Measurements from ENCODE around the gene PKNOX2.

Gene PKNOX2

GRCh38 chr11:125270711-125271110 lies 106.2 kb downstream of the PKNOX2 start:
- Histone ChIP-seq H3K36me3 (ENCODE audit: insufficient read depth, low read length) (no peaks in the 10 kb centered on the region), H3K27ac (ENCODE audit: low read depth, low read length) (no peak overlapping the region)

DNA sequence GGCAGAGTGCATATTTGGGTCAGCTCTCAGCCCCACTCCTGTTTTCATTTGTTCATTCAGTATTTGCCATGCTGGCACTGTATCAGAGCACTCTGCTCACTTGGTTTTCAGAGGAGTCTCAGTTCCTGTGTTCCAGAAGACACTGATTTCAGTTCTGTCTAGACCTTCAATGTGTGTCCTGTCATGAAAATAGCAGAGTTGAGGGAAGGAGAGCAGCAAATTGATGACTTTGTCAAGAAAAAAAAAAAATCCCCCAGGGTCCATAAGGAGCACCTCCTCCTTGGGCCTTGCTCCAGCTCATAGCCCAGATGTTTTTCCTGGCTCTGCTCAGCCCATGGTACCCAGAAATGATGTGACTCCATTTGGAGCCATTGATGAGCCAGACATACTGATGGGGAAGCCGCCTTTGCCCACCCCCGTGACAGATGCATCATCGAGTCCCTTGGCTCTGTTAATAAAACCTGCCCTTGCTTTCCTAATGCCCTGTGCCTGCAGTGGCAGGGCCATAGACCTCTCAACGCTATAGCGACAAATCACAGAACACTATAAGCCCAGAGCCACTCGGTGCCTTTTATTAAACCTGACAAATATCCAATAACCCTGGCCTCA lies 107.0 kb downstream of the PKNOX2 start:
- Histone ChIP-seq H3K36me3 (ENCODE audit: insufficient read depth, low read length) (no peaks in the 10 kb centered on the region), H3K27me3 (ENCODE audit: control insufficient read depth in 1 of 2, insufficient read depth in 2 of 2, low read length in 2 of 2) (no peaks in the 10 kb centered on the region), H3K9ac (ENCODE audit: low read length) (no peak overlapping the region), H3K27ac (ENCODE audit: low read depth, low read length) (no peak overlapping the region), H3K9me3 (ENCODE audit: low read length) (no peaks in the 10 kb centered on the region), H3K4me1 (ENCODE audit: insufficient read depth, low read length) (no peaks in the 10 kb centered on the region), H3K4me3 (ENCODE audit: low read depth in 1 of 2, low read length in 2 of 2) (no peak overlapping the region)

More at GRCh38 chr11:125270711-125271110, 106.2 kb downstream of the PKNOX2 start:
- Histone ChIP-seq H3K4me3 (ENCODE audit: low read depth in 1 of 2, low read length in 2 of 2) (no peak overlapping the region), H3K27me3 (ENCODE audit: control insufficient read depth in 1 of 2, insufficient read depth in 2 of 2, low read length in 2 of 2) (no peaks in the 10 kb centered on the region), H3K9ac (ENCODE audit: low read length) (no peak overlapping the region), H3K4me1 (ENCODE audit: insufficient read depth, low read length) (no peaks in the 10 kb centered on the region), H3K9me3 (ENCODE audit: low read length) (no peaks in the 10 kb centered on the region)

DNA sequence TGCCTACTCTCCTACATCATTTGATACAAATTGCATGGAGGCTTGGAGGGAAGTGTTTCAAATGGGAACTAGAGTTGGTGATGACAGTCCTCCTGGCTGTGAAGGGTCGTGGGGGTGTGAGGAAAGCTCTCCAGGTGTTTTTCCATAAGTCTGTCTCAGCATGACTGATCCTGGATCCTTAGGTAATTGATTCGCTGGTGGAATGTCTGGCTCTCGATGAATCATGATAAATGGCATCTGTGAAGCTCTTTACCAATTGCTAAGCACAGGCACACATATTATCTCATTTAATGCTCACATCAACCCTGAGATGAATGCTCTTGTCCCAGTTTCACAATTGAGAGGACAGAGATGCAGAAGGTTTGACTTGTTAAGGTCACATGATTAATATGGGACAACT lies 107.5 kb downstream of the PKNOX2 start:
- H3K27ac ChIP-seq (ENCODE audit: low read depth, low read length): no peak overlapping the region
- no peak overlapping the region for H3K4me3 ChIP-seq (ENCODE audit: low read depth in 1 of 2, low read length in 2 of 2)
- no peaks in the 10 kb centered on the region for H3K36me3 ChIP-seq (ENCODE audit: insufficient read depth, low read length)
- no peaks in the 10 kb centered on the region for H3K27me3 ChIP-seq (ENCODE audit: control insufficient read depth in 1 of 2, insufficient read depth in 2 of 2, low read length in 2 of 2)
- H3K9me3 ChIP-seq (ENCODE audit: low read length): no peaks in the 10 kb centered on the region
- H3K9ac ChIP-seq (ENCODE audit: low read length): no peak overlapping the region
- H3K4me1 ChIP-seq (ENCODE audit: insufficient read depth, low read length): no peaks in the 10 kb centered on the region

GRCh38 chr11:125272821-125273220 lies 108.3 kb downstream of the PKNOX2 start:
- Histone ChIP-seq H3K9me3 (ENCODE audit: low read length) (no peaks in the 10 kb centered on the region), H3K36me3 (ENCODE audit: insufficient read depth, low read length) (no peaks in the 10 kb centered on the region), H3K4me1 (ENCODE audit: insufficient read depth, low read length) (no peaks in the 10 kb centered on the region), H3K9ac (ENCODE audit: low read length) (no peak overlapping the region), H3K4me3 (ENCODE audit: low read depth in 1 of 2, low read length in 2 of 2) (no peak overlapping the region), H3K27me3 (ENCODE audit: control insufficient read depth in 1 of 2, insufficient read depth in 2 of 2, low read length in 2 of 2) (no peaks in the 10 kb centered on the region), H3K27ac (ENCODE audit: low read depth, low read length) (no peak overlapping the region)

GRCh38 chr11:125273519-125274000 lies 109.0 kb downstream of the PKNOX2 start:
- Histone ChIP-seq H3K27ac (ENCODE audit: low read depth, low read length) (no peak overlapping the region), H3K9me3 (ENCODE audit: low read length) (no peaks in the 10 kb centered on the region), H3K4me3 (ENCODE audit: low read depth in 1 of 2, low read length in 2 of 2) (no peak overlapping the region), H3K27me3 (ENCODE audit: control insufficient read depth in 1 of 2, insufficient read depth in 2 of 2, low read length in 2 of 2) (no peaks in the 10 kb centered on the region), H3K36me3 (ENCODE audit: insufficient read depth, low read length) (no peaks in the 10 kb centered on the region), H3K9ac (ENCODE audit: low read length) (no peak overlapping the region), H3K4me1 (ENCODE audit: insufficient read depth, low read length) (no peaks in the 10 kb centered on the region)

- no peak overlapping the region for H3K9ac ChIP-seq (ENCODE audit: low read length)
- H3K27ac ChIP-seq (ENCODE audit: low read depth, low read length): no peak overlapping the region
- H3K4me1 ChIP-seq (ENCODE audit: insufficient read depth, low read length): no peaks in the 10 kb centered on the region
- H3K4me3 ChIP-seq (ENCODE audit: low read depth in 1 of 2, low read length in 2 of 2): no peak overlapping the region
- H3K27me3 ChIP-seq (ENCODE audit: control insufficient read depth in 1 of 2, insufficient read depth in 2 of 2, low read length in 2 of 2): no peaks in the 10 kb centered on the region
- no peaks in the 10 kb centered on the region for H3K9me3 ChIP-seq (ENCODE audit: low read length)
- no peaks in the 10 kb centered on the region for H3K36me3 ChIP-seq (ENCODE audit: insufficient read depth, low read length)
These were observed 109.8 kb downstream of the PKNOX2 start for GRCh38 chr11:125274309-125274708.

- H3K36me3 ChIP-seq (ENCODE audit: insufficient read depth, low read length): no peaks in the 10 kb centered on the region
- H3K9ac ChIP-seq (ENCODE audit: low read length): no peak overlapping the region
- H3K4me1 ChIP-seq (ENCODE audit: insufficient read depth, low read length): no peaks in the 10 kb centered on the region
- no peaks in the 10 kb centered on the region for H3K9me3 ChIP-seq (ENCODE audit: low read length)
- no peak overlapping the region for H3K4me3 ChIP-seq (ENCODE audit: low read depth in 1 of 2, low read length in 2 of 2)
- no peaks in the 10 kb centered on the region for H3K27me3 ChIP-seq (ENCODE audit: control insufficient read depth in 1 of 2, insufficient read depth in 2 of 2, low read length in 2 of 2)
- no peak overlapping the region for H3K27ac ChIP-seq (ENCODE audit: low read depth, low read length)
These were observed 110.2 kb downstream of the PKNOX2 start for GRCh38 chr11:125274774-125275173.

DNA sequence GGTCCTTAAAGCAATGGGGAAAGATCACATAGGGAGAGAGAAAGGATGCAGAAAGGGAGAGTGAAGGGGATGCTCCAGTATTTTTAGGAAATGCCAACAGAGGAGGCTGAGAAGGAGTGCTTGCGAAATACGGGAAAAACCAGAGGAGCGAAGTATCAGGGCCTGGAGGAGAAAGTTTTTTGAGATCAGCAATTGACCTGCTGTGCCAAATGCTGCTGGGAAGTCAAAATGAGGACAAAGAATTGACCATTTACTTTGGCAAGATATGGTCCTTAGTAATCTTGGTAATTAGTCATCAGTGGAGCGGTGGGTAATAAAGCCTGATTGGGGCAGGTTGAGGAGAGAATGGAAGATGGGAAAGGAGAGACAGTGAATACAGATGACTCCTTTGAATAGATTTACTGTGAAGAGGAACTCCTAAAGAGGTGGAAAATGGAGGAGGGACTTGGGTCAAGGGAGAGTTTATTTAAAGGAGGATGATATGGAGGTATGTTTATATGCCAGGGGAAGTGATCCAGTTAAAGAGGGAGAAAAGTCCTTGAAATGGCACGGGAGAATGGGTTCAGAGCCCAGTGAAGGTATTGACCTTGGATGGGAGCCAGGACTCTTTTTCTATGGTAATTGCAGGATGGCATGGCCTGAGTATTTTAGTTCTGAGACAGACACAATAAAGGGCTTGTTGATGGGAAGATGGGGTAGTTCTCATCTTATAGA lies 111.5 kb downstream of the PKNOX2 start:
- no peak overlapping the region for H3K27ac ChIP-seq (ENCODE audit: low read depth, low read length)

DNA sequence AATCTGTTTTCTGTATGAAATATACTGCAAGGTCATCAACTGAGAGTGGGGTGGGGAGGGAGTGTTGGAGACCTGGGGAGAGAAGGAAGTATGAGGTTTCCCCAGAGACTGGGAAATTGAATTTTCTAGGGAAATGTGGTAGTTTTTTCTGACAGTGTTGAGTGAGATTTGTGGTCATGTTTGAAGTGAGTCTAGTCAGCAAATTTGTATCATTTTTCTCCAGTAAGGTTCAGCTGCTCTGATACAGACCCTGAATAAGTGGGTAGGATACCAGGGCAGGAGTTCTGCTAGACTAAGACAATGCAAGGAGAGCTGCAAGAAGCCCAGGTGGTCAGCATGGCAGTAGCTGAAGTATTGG lies 112.0 kb downstream of the PKNOX2 start:
- no peaks in the 10 kb centered on the region for H3K36me3 ChIP-seq (ENCODE audit: insufficient read depth, low read length)
- H3K9me3 ChIP-seq (ENCODE audit: low read length): no peaks in the 10 kb centered on the region
- no peak overlapping the region for H3K9ac ChIP-seq (ENCODE audit: low read length)
- H3K4me3 ChIP-seq (ENCODE audit: low read depth in 1 of 2, low read length in 2 of 2): no peak overlapping the region
- H3K27ac ChIP-seq (ENCODE audit: low read depth, low read length): no peak overlapping the region
- no peaks in the 10 kb centered on the region for H3K27me3 ChIP-seq (ENCODE audit: control insufficient read depth in 1 of 2, insufficient read depth in 2 of 2, low read length in 2 of 2)
- no peaks in the 10 kb centered on the region for H3K4me1 ChIP-seq (ENCODE audit: insufficient read depth, low read length)

More for the DNA sequence above, 111.5 kb downstream of the PKNOX2 start:
- H3K4me1 ChIP-seq (ENCODE audit: insufficient read depth, low read length): no peaks in the 10 kb centered on the region
- no peak overlapping the region for H3K4me3 ChIP-seq (ENCODE audit: low read depth in 1 of 2, low read length in 2 of 2)
- no peaks in the 10 kb centered on the region for H3K9me3 ChIP-seq (ENCODE audit: low read length)
- H3K9ac ChIP-seq (ENCODE audit: low read length): no peak overlapping the region
- H3K27me3 ChIP-seq (ENCODE audit: control insufficient read depth in 1 of 2, insufficient read depth in 2 of 2, low read length in 2 of 2): no peaks in the 10 kb centered on the region
- no peaks in the 10 kb centered on the region for H3K36me3 ChIP-seq (ENCODE audit: insufficient read depth, low read length)

- Histone ChIP-seq H3K4me1 (ENCODE audit: insufficient read depth, low read length) (no peaks in the 10 kb centered on the region), H3K4me3 (ENCODE audit: low read depth in 1 of 2, low read length in 2 of 2) (no peak overlapping the region), H3K9ac (ENCODE audit: low read length) (no peak overlapping the region), H3K27ac (ENCODE audit: low read depth, low read length) (no peak overlapping the region), H3K9me3 (ENCODE audit: low read length) (no peaks in the 10 kb centered on the region), H3K27me3 (ENCODE audit: control insufficient read depth in 1 of 2, insufficient read depth in 2 of 2, low read length in 2 of 2) (no peaks in the 10 kb centered on the region), H3K36me3 (ENCODE audit: insufficient read depth, low read length) (no peaks in the 10 kb centered on the region)
These were observed 115.3 kb downstream of the PKNOX2 start for GRCh38 chr11:125279676-125280418.

DNA sequence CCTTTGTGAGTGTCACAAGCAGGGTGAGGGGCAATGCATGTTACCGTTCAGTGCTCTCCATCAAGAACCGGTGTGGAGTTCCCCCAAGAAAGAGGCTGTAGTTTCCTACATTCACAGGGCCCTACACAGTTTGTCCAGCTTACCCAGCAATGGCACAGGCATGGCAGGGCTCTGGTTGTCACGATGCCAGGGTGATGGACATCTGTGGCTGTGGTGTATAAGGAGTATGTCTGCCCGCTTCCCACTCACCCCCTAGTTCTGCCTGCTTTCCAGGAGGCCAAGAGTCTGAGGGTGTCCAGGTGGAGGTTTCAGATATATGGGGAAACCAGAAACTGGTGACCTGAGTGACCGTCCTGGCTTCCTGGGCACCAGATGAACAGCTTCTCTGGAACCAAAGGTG lies 116.1 kb downstream of the PKNOX2 start:
- no peak overlapping the region for H3K27ac ChIP-seq (ENCODE audit: low read depth, low read length)
- no peak overlapping the region for H3K4me3 ChIP-seq (ENCODE audit: low read depth in 1 of 2, low read length in 2 of 2)
- H3K9ac ChIP-seq (ENCODE audit: low read length): no peak overlapping the region
- no peaks in the 10 kb centered on the region for H3K36me3 ChIP-seq (ENCODE audit: insufficient read depth, low read length)
- H3K9me3 ChIP-seq (ENCODE audit: low read length): no peaks in the 10 kb centered on the region
- H3K4me1 ChIP-seq (ENCODE audit: insufficient read depth, low read length): no peaks in the 10 kb centered on the region
- H3K27me3 ChIP-seq (ENCODE audit: control insufficient read depth in 1 of 2, insufficient read depth in 2 of 2, low read length in 2 of 2): no peaks in the 10 kb centered on the region

Measured in muscle layer of colon (tissue), 2 donors.